DOHH2 (cell line): Measurements from ENCODE around the gene PRDX6.

Experiments used
- H3F3A ChIP-seq: fragments of 200-600 bp; sonication (generic), shearing (Covaris generic); 2 replicates; pipeline ENCODE4 v1.6.0; 2016; ENCODE audit warnings: antibody characterized with exemption, mild to moderate bottlenecking; ENCODE audit not compliant: control insufficient read depth, insufficient read depth
- H3K27ac ChIP-seq: fragments of 200-600 bp; sonication (generic); 2 replicates; pipeline ENCODE4 v1.5.1; 2014; ENCODE audit warnings: low read depth, mild to moderate bottlenecking, low read length, moderate library complexity
- H3K27me3 ChIP-seq: fragments of 200-600 bp; sonication (generic); 2 replicates; pipeline ENCODE4 v1.6.1; 2014; ENCODE audit warnings: mild to moderate bottlenecking, low read length, mixed read lengths; ENCODE audit not compliant: control insufficient read depth
- H3K36me3 ChIP-seq: fragments of 200-600 bp; sonication (generic); 2 replicates; pipeline ENCODE4 v1.6.1; 2014; ENCODE audit warnings: mild to moderate bottlenecking, low read length, moderate library complexity, mixed read lengths; ENCODE audit not compliant: control insufficient read depth
- H3K4me1 ChIP-seq: fragments of 200-600 bp; sonication (generic); 2 replicates; pipeline ENCODE4 v1.6.1; 2014; ENCODE audit warnings: mild to moderate bottlenecking, low read length, mixed read lengths; ENCODE audit not compliant: control insufficient read depth
- H3K4me2 ChIP-seq: fragments of 200-600 bp; sonication (generic); 2 replicates; pipeline ENCODE4 v1.6.0; 2014; ENCODE audit warnings: mild to moderate bottlenecking, low read length, moderate library complexity
- H3K4me3 ChIP-seq: fragments of 200-600 bp; sonication (generic); 2 replicates; pipeline ENCODE4 v1.5.1; 2014; ENCODE audit warnings: mild to moderate bottlenecking, low read length, mixed read lengths
- H3K79me2 ChIP-seq: fragments of 200-600 bp; sonication (generic); 2 replicates; pipeline ENCODE4 v1.6.1; 2014; ENCODE audit warnings: mild to moderate bottlenecking, low read length, mixed read lengths; ENCODE audit not compliant: control insufficient read depth
- H3K9me2 ChIP-seq: fragments of 200-600 bp; sonication (generic); replicated peaks from 2 replicates; pipeline ENCODE4 v1.6.1; 2014; ENCODE audit warnings: mild to moderate bottlenecking, low read length, mixed read lengths; ENCODE audit not compliant: control insufficient read depth
- H3K9me3 ChIP-seq: fragments of 200-600 bp; sonication (generic); 2 replicates; pipeline ENCODE4 v1.6.1; 2014; ENCODE audit warnings: antibody characterized with exemption, low read length, mixed read lengths; ENCODE audit not compliant: control insufficient read depth, insufficient read depth
- H4K20me1 ChIP-seq: fragments of 200-600 bp; sonication (generic); 2 replicates; pipeline ENCODE4 v1.6.0; 2014; ENCODE audit warnings: low read depth, mild to moderate bottlenecking, antibody characterized with exemption, low read length, moderate library complexity; ENCODE audit not compliant: control insufficient read depth, insufficient read depth
- CTCF ChIP-seq: fragments of 200-600 bp; sonication (generic); IDR thresholded peaks from one replicate; pipeline ENCODE4 v1.5.1; 2014; ENCODE audit warnings: antibody characterized with exemption, mild to moderate bottlenecking, low read depth, low read length; ENCODE audit not compliant: poor library complexity, severe bottlenecking
- EZH2phosphoT487 ChIP-seq: fragments of 200-600 bp; sonication (generic); IDR thresholded peaks from 2 replicates; pipeline ENCODE4 v1.6.1; 2017; ENCODE audit warnings: borderline replicate concordance, mild to moderate bottlenecking, antibody characterized with exemption, low read length, moderate library complexity, mixed read lengths

The PRDX6 gene

DNA sequence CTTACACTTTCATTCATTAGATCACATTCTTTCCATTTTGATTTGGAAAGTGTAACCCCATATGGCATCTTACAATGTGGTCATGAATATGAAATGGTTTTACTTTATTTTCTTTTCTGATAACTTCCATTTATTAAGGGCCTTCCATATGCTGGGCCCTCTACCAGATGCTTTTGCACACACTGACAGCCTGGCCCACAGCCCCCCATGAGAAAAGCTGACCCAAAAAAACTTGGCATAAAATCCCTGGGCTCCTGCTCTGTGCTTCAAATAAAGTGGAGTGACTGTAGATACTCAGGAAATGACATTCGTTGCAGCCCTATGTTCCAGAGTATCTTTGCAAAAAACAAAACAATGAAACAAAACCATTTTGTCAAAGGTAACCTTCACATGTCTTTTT is 48.8 kb downstream of the PRDX6 start:
- Histone ChIP-seq H4K20me1 (no peaks in the 10 kb centered on the region), H3K27ac (no peak overlapping the region), H3K9me2 (no peaks in the 10 kb centered on the region), H3K4me2 (no peak overlapping the region), H3K9me3 (no peaks in the 10 kb centered on the region), H3F3A (no peaks in the 10 kb centered on the region), H3K4me1 (no peaks in the 10 kb centered on the region), H3K27me3 (no peaks in the 10 kb centered on the region), H3K4me3 (no peak overlapping the region), H3K79me2 (no peaks in the 10 kb centered on the region), H3K36me3 (no peaks in the 10 kb centered on the region)
- TF ChIP-seq EZH2phosphoT487 (no peak), CTCF (no peak)

- no peaks in the 10 kb centered on the region for H3K79me2 ChIP-seq
- no peaks in the 10 kb centered on the region for H3K9me3 ChIP-seq
- no peaks in the 10 kb centered on the region for H3K36me3 ChIP-seq
- H3K4me1 ChIP-seq = no peaks in the 10 kb centered on the region
- no peak overlapping the region for H3K4me3 ChIP-seq
- no peaks in the 10 kb centered on the region for H3K27me3 ChIP-seq
- no peak overlapping the region for H3K27ac ChIP-seq
- no peaks in the 10 kb centered on the region for H4K20me1 ChIP-seq
- no peaks in the 10 kb centered on the region for H3F3A ChIP-seq
- H3K4me2 ChIP-seq = no peak overlapping the region
- TF ChIP-seq EZH2phosphoT487 = no peak
- no peak for TF ChIP-seq CTCF
- no peaks in the 10 kb centered on the region for H3K9me2 ChIP-seq
These were observed 50.2 kb downstream of the PRDX6 start for GRCh38 chr1:173527151-173527826.

GRCh38 chr1:173529106-173529505 is 52.0 kb downstream of the PRDX6 start:
- Histone ChIP-seq H3K9me2 (no peaks in the 10 kb centered on the region), H3K27ac (no peak overlapping the region), H3F3A (no peaks in the 10 kb centered on the region), H3K4me1 (no peaks in the 10 kb centered on the region), H3K4me3 (no peak overlapping the region), H3K9me3 (no peaks in the 10 kb centered on the region), H3K36me3 (no peaks in the 10 kb centered on the region), H4K20me1 (no peaks in the 10 kb centered on the region), H3K4me2 (no peak overlapping the region), H3K27me3 (no peaks in the 10 kb centered on the region), H3K79me2 (no peaks in the 10 kb centered on the region)
- no peak for TF ChIP-seq EZH2phosphoT487
- no peak for TF ChIP-seq CTCF
